Trophoblast cell (in vitro differentiated cells and primary cell): ENCODE measurements around the gene SLC1A4.

ENCODE experiments used
- DNase-seq, 2 donors: peaks; one replicate each; pipeline ENCODE4 v3.0.0-alpha.2; 2016
- H2AFZ ChIP-seq: 2 replicates; pipeline ENCODE4 v1.6.1; 2013; ENCODE audit warnings: low read length, moderate library complexity, mild to moderate bottlenecking; ENCODE audit not compliant: insufficient read depth, poor library complexity
- H2AK5ac ChIP-seq: 2 replicates; pipeline ENCODE4 v1.6.1; 2013; ENCODE audit warnings: mild to moderate bottlenecking, low read length
- H2BK120ac ChIP-seq: 2 replicates; pipeline ENCODE4 v1.6.1; 2013; ENCODE audit warnings: low read length, mild to moderate bottlenecking, moderate library complexity; ENCODE audit not compliant: insufficient read depth, poor library complexity
- H2BK12ac ChIP-seq: 2 replicates; pipeline ENCODE4 v1.6.1; 2013; ENCODE audit warnings: mild to moderate bottlenecking, low read length, moderate library complexity
- H2BK5ac ChIP-seq: 2 replicates; pipeline ENCODE4 v1.6.1; 2013; ENCODE audit warnings: low read length, low read depth, moderate library complexity, mild to moderate bottlenecking; ENCODE audit not compliant: poor library complexity
- H3K14ac ChIP-seq: 2 replicates; pipeline ENCODE4 v1.6.1; 2013; ENCODE audit warnings: mild to moderate bottlenecking, low read length
- H3K18ac ChIP-seq: 2 replicates; pipeline ENCODE4 v1.6.1; 2013; ENCODE audit warnings: mild to moderate bottlenecking, low read length
- H3K23ac ChIP-seq: 2 replicates; pipeline ENCODE4 v1.6.1; 2013; ENCODE audit warnings: low read length
- H3K27ac ChIP-seq: 2 replicates; pipeline ENCODE4 v1.5.1; 2013; ENCODE audit warnings: low read depth, mild to moderate bottlenecking, inconsistent platforms, low read length, moderate library complexity
- H3K27me3 ChIP-seq: 2 replicates; pipeline ENCODE4 v1.6.1; 2013; ENCODE audit warnings: inconsistent platforms, mild to moderate bottlenecking, low read length, moderate library complexity; ENCODE audit not compliant: insufficient read depth
- H3K36me3 ChIP-seq, 2 experiments: 1 replicate in 1 of 2; 2 replicates in 1 of 2; pipeline ENCODE4 v1.6.1; 2013; ENCODE audit warnings: low read length in 2 of 2, mild to moderate bottlenecking in 2 of 2, moderate library complexity in 1 of 2; ENCODE audit not compliant: insufficient read depth in 2 of 2, control insufficient read depth in 1 of 2
- H3K4ac ChIP-seq: 2 replicates; pipeline ENCODE4 v1.6.1; 2013; ENCODE audit warnings: low read depth, mild to moderate bottlenecking, low read length, moderate library complexity
- H3K4me1 ChIP-seq, 2 experiments: 1 replicate in 1 of 2; 2 replicates in 1 of 2; pipeline ENCODE4 v1.6.1; 2013; ENCODE audit warnings: low read length in 2 of 2, mild to moderate bottlenecking in 2 of 2, moderate library complexity in 1 of 2; ENCODE audit not compliant: insufficient read depth in 2 of 2, control insufficient read depth in 1 of 2
- H3K4me2 ChIP-seq: 2 replicates; pipeline ENCODE4 v1.6.1; 2013; ENCODE audit warnings: inconsistent platforms, mild to moderate bottlenecking, low read length, moderate library complexity
- H3K4me3 ChIP-seq: 2 replicates; pipeline ENCODE4 v1.5.1; 2013; ENCODE audit warnings: mild to moderate bottlenecking, low read depth, low read length, inconsistent platforms
- H3K79me1 ChIP-seq: one replicate; pipeline ENCODE4 v1.6.1; 2013; ENCODE audit warnings: low read length
- H3K79me2 ChIP-seq: 2 replicates; pipeline ENCODE4 v1.6.1; 2013; ENCODE audit warnings: low read length, mild to moderate bottlenecking; ENCODE audit not compliant: control insufficient read depth, insufficient read depth, poor library complexity
- H3K9ac ChIP-seq: 2 replicates; pipeline ENCODE4 v1.6.1; 2013; ENCODE audit warnings: mild to moderate bottlenecking, low read length
- H3K9me3 ChIP-seq: 2 replicates; pipeline ENCODE4 v1.6.1; 2013; ENCODE audit warnings: low read depth, mild to moderate bottlenecking, control low read depth, inconsistent platforms, low read length; ENCODE audit not compliant: insufficient read depth
- H4K12ac ChIP-seq: 2 replicates; pipeline ENCODE4 v1.6.1; 2013; ENCODE audit warnings: low read depth, mild to moderate bottlenecking, low read length, moderate library complexity
- H4K8ac ChIP-seq: 2 replicates; pipeline ENCODE4 v1.6.1; 2013; ENCODE audit warnings: low read depth, mild to moderate bottlenecking, low read length, moderate library complexity
- H4K91ac ChIP-seq: one replicate; pipeline ENCODE4 v1.6.1; 2013; ENCODE audit warnings: low read depth, mild to moderate bottlenecking, low read length, moderate library complexity
- WGBS: extraction: QIAGEN DNeasy Blood & Tissue Kit; methylation state at CpG from one replicate; pipeline ENCODE4 v1.1.7; 2013; ENCODE audit warnings: missing lambda C conversion rate; ENCODE audit not compliant: insufficient read length, insufficient coverage; ENCODE audit errors: extremely low coverage; 5-methylcytosine and 5-hydroxymethylcytosine counted together

Gene SLC1A4

GRCh38 chr2:65024149-65024829 lies 35.1 kb downstream of the SLC1A4 start:
- no CpG with 5 or more reads among the region's 7 CpGs for WGBS

GRCh38 chr2:65025453-65026123 lies 36.4 kb downstream of the SLC1A4 start:
- no peak overlapping the region for H2BK12ac ChIP-seq
- H3K27me3 ChIP-seq = no peaks in the 10 kb centered on the region
- peaks cover 5 to 12% of the 10 kb centered on the region in 2 experiments for H3K4me1 ChIP-seq
- no peaks in the 10 kb centered on the region for H3K36me3 ChIP-seq
- H4K91ac ChIP-seq = no peak overlapping the region
- H3K27ac ChIP-seq = no peak overlapping the region
- H2AK5ac ChIP-seq = no peak overlapping the region
- H3K14ac ChIP-seq = no peak overlapping the region
- peaks cover 4% of the 10 kb centered on the region for H3K79me1 ChIP-seq
- no peak overlapping the region for H3K4ac ChIP-seq
- no peak overlapping the region for H4K12ac ChIP-seq
- H3K23ac ChIP-seq = no peak overlapping the region
- H3K9me3 ChIP-seq = no peaks in the 10 kb centered on the region
- no peak overlapping the region for H3K9ac ChIP-seq
- no peak overlapping the region for H3K4me3 ChIP-seq
- WGBS = no CpG with 5 or more reads among the region's 8 CpGs
- no peak overlapping the region for H3K18ac ChIP-seq
- no peak overlapping the region for H2BK120ac ChIP-seq
- H3K4me2 ChIP-seq = no peak overlapping the region
- no peak overlapping the region for H2AFZ ChIP-seq
- no peak overlapping the region for H2BK5ac ChIP-seq
- no peak for DNase-seq
- no peaks in the 10 kb centered on the region for H3K79me2 ChIP-seq
- H4K8ac ChIP-seq = no peak overlapping the region

More at GRCh38 chr2:65024149-65024829, 35.1 kb downstream of the SLC1A4 start:
- Histone ChIP-seq H2AFZ (no peak overlapping the region), H3K18ac (no peak overlapping the region), H3K9ac (no peak overlapping the region), H2BK120ac (no peak overlapping the region), H3K4me1 (peaks cover 10 to 17% of the 10 kb centered on the region in 2 experiments), H3K27ac (no peak overlapping the region), H3K79me1 (peaks cover 4% of the 10 kb centered on the region), H3K4ac (no peak overlapping the region), H3K79me2 (no peaks in the 10 kb centered on the region), H3K23ac (no peak overlapping the region), H3K14ac (no peak overlapping the region), H3K4me3 (no peak overlapping the region), H2BK12ac (no peak overlapping the region), H4K12ac (no peak overlapping the region), H3K9me3 (no peaks in the 10 kb centered on the region), H3K27me3 (no peaks in the 10 kb centered on the region), H2AK5ac (no peak overlapping the region), H3K4me2 (no peak overlapping the region), H3K36me3 (no peaks in the 10 kb centered on the region), H4K8ac (no peak overlapping the region), H4K91ac (no peak overlapping the region), H2BK5ac (no peak overlapping the region)
- no peak for DNase-seq

GRCh38 chr2:65026154-65026553 lies 37.0 kb downstream of the SLC1A4 start:
- H2AK5ac ChIP-seq = no peak overlapping the region
- DNase-seq = no peak
- H2BK12ac ChIP-seq = no peak overlapping the region
- H4K91ac ChIP-seq = no peak overlapping the region
- H2BK5ac ChIP-seq = no peak overlapping the region
- H3K4me2 ChIP-seq = no peak overlapping the region
- no peaks in the 10 kb centered on the region for H3K9me3 ChIP-seq
- H3K4me1 ChIP-seq = peaks cover under 1 to 7% of the 10 kb centered on the region in 2 experiments
- H2AFZ ChIP-seq = no peak overlapping the region
- H3K4ac ChIP-seq = no peak overlapping the region
- H3K14ac ChIP-seq = no peak overlapping the region
- H3K79me2 ChIP-seq = no peaks in the 10 kb centered on the region
- H4K8ac ChIP-seq = no peak overlapping the region
- no peaks in the 10 kb centered on the region for H3K27me3 ChIP-seq
- H3K79me1 ChIP-seq = peaks cover under 1% of the 10 kb centered on the region
- no peak overlapping the region for H3K23ac ChIP-seq
- no peak overlapping the region for H3K18ac ChIP-seq
- no peak overlapping the region for H4K12ac ChIP-seq
- H3K4me3 ChIP-seq = no peak overlapping the region
- H3K27ac ChIP-seq = no peak overlapping the region
- no peak overlapping the region for H3K9ac ChIP-seq
- no peaks in the 10 kb centered on the region for H3K36me3 ChIP-seq
- no peak overlapping the region for H2BK120ac ChIP-seq
- WGBS = no CpG with 5 or more reads among the region's 8 CpGs

- Histone ChIP-seq H3K36me3 (no peaks in the 10 kb centered on the region), H3K9ac (no peak overlapping the region), H2BK12ac (no peak overlapping the region), H3K4me1 (no peaks in the 10 kb centered on the region), H3K23ac (no peak overlapping the region), H3K9me3 (no peaks in the 10 kb centered on the region), H2BK5ac (no peak overlapping the region), H4K12ac (no peak overlapping the region), H2AFZ (no peak overlapping the region), H3K4me2 (no peak overlapping the region), H2AK5ac (no peak overlapping the region), H3K79me2 (no peaks in the 10 kb centered on the region), H3K27me3 (no peaks in the 10 kb centered on the region), H3K4ac (no peak overlapping the region), H4K8ac (no peak overlapping the region), H3K4me3 (no peak overlapping the region), H3K79me1 (no peaks in the 10 kb centered on the region), H3K18ac (no peak overlapping the region), H4K91ac (no peak overlapping the region), H3K27ac (no peak overlapping the region), H2BK120ac (no peak overlapping the region), H3K14ac (no peak overlapping the region)
- WGBS = no CpG with 5 or more reads among the region's 13 CpGs
- DNase-seq = no peak
These were observed 37.7 kb downstream of the SLC1A4 start for GRCh38 chr2:65026704-65027464.
